Measurements from ENCODE around the gene MTHFD1L.

- TF ChIP-seq POLR2AphosphoS5 (IDR thresholded peaks at IDR 0.05; ENCODE audit: low read depth, low read length) (no peak), CTCF (IDR thresholded peaks at IDR 0.05; ENCODE audit: control extremely low read depth in 1 of 3, insufficient read depth in 1 of 3, low read depth in 1 of 3, low read length in 3 of 3) (no peak), GTF2F1 (IDR thresholded peaks at IDR 0.05; ENCODE audit: borderline replicate concordance, low read depth, low read length) (no peak)
Observed at GRCh38 chr6:151008425-151008824, 142.9 kb downstream of the MTHFD1L start.

Data from H1 (cell line).